Measurements from ENCODE around the gene ABRAXAS1.

ABRAXAS1 gene

GRCh38 chr4:83490876-83491450 lies 6.1 kb upstream of the ABRAXAS1 start:
- Histone ChIP-seq H3K27ac (ENCODE audit: low read depth, low read length) (no peak overlapping the region), H3K27me3 (ENCODE audit: control insufficient read depth, insufficient read depth, low read length) (no peaks in the 10 kb centered on the region), H3K36me3 (ENCODE audit: control insufficient read depth, insufficient read depth, low read length) (no peaks in the 10 kb centered on the region), H3K9ac (ENCODE audit: low read length) (no peak overlapping the region), H3K4me1 (ENCODE audit: control insufficient read depth, insufficient read depth, low read length) (no peaks in the 10 kb centered on the region), H3K4me3 (ENCODE audit: low read length) (no peak overlapping the region)

DNA sequence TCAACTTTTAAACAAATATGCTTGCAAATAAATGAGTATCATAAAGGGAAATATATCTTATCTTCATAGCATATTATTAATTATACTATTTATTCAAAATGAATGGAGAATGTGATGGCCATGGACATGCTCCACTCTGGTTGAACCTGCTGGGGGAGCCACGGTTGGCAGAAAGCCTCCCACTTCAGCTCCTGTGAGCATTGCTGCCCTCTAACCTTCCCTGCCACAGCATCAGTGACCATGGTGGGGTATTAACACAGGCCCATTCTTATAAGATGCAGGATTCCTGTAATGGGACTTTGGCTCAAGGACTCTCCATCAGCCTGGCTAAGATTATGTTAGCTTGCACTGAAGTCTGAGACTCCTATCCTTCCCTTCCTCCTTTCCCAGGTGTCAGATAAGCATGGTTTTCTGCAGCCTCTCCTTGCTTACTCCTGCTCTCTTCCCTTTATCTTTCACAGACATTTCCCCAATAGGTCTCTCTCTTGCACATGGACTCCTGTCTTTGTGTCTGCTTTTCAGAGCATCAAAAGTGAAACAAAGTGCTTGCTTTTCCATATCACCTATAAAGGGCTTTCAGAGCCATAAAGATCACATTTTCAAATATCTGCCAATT lies 4.9 kb upstream of the ABRAXAS1 start:
- no peak overlapping the region for H3K9ac ChIP-seq (ENCODE audit: low read length)
- no peak overlapping the region for H3K27ac ChIP-seq (ENCODE audit: low read depth, low read length)
- no peaks in the 10 kb centered on the region for H3K36me3 ChIP-seq (ENCODE audit: control insufficient read depth, insufficient read depth, low read length)
- H3K4me3 ChIP-seq (ENCODE audit: low read length) = no peak overlapping the region
- no peaks in the 10 kb centered on the region for H3K27me3 ChIP-seq (ENCODE audit: control insufficient read depth, insufficient read depth, low read length)
- H3K4me1 ChIP-seq (ENCODE audit: control insufficient read depth, insufficient read depth, low read length) = peaks cover 3% of the 10 kb centered on the region

DNA sequence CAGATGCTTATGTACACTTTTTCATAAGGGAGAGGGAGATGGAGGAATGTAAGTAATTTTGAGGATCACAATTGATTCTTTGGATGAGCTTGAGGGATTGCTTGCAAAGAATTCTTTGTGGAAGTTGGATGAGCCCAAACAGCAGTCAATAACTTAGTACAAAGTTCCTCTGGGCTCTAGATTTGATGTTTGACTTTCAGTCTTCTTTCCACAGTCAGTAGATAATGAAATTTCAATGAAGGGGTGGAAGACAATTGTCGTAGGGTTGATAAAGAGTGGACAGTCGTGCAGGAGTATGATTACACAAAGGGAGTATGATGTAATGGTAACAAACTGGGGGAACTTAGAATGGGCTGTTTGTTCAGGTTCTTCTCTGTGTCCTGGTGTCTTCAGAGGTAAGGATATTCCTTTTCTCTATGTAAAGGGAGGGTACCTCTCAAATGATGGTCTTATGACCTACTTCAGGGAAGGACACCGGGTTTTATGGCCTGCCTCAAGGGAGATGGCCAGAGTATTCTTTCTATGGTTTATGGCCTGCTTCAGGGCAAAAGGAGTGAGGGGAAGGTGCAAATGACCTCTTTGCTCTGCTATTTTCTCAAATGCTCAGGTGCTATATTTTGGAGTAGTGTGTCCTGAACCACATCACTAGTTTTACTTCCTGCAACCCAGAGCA lies 1.7 kb upstream of the ABRAXAS1 start:
- Histone ChIP-seq H3K27me3 (ENCODE audit: control insufficient read depth, insufficient read depth, low read length) (no peaks in the 10 kb centered on the region), H3K4me1 (ENCODE audit: control insufficient read depth, insufficient read depth, low read length) (peaks cover 7% of the 10 kb centered on the region), H3K9ac (ENCODE audit: low read length) (no peak overlapping the region), H3K4me3 (ENCODE audit: low read length) (no peak overlapping the region), H3K36me3 (ENCODE audit: control insufficient read depth, insufficient read depth, low read length) (no peaks in the 10 kb centered on the region), H3K27ac (ENCODE audit: low read depth, low read length) (no peak overlapping the region)

DNA sequence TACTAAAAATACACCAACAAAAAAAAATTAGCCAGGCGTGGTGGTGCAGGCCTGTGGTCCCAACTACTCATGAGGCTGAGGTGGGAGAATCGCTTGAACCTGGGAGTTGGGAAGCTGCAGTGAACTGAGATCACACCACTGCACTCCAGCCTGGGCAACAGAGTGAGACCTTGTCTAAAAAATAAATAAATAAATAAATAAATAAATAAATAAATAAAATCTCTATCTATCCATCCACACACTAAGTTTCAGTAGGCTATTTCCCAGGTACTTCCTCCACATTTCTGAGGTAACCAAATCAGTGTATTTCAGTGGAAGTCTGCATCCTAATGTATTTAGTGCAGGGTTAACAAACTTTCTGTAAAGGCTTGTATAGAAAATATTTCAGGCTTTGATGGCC lies 10.9 kb downstream of the ABRAXAS1 start:
- Histone ChIP-seq H3K9ac (ENCODE audit: low read length) (no peak overlapping the region), H3K36me3 (ENCODE audit: control insufficient read depth, insufficient read depth, low read length) (no peaks in the 10 kb centered on the region), H3K4me3 (ENCODE audit: low read length) (no peak overlapping the region), H3K27ac (ENCODE audit: low read depth, low read length) (no peak overlapping the region), H3K27me3 (ENCODE audit: control insufficient read depth, insufficient read depth, low read length) (no peaks in the 10 kb centered on the region), H3K4me1 (ENCODE audit: control insufficient read depth, insufficient read depth, low read length) (no peaks in the 10 kb centered on the region)

- Histone ChIP-seq H3K36me3 (ENCODE audit: control insufficient read depth, insufficient read depth, low read length) (no peaks in the 10 kb centered on the region), H3K27me3 (ENCODE audit: control insufficient read depth, insufficient read depth, low read length) (no peaks in the 10 kb centered on the region), H3K9ac (ENCODE audit: low read length) (no peak overlapping the region), H3K4me1 (ENCODE audit: control insufficient read depth, insufficient read depth, low read length) (no peaks in the 10 kb centered on the region), H3K4me3 (ENCODE audit: low read length) (no peak overlapping the region), H3K27ac (ENCODE audit: low read depth, low read length) (no peak overlapping the region)
These were observed 11.5 kb downstream of the ABRAXAS1 start for GRCh38 chr4:83473423-83473822.

DNA sequence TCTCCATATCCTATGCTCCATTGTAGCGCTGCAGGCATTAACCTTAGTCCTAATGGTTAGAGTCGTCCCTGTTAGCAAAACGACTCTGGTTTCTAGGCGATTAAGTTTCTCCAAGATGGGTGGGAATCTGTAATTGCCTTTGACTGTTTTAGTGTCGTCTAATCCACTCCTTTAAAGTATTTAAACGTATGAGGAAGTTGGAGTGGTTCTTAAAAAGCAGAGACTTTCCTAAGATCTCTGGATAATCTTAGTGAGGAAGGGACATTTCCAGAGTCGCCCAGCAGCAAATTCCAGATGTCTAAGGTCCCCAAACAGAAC lies 28.8 kb downstream of the ABRAXAS1 start:
- H3K27ac ChIP-seq (ENCODE audit: low read depth, low read length) = peak overlapping the region; percentile 98
- peaks cover 4% of the 10 kb centered on the region for H3K4me1 ChIP-seq (ENCODE audit: control insufficient read depth, insufficient read depth, low read length)
- no peaks in the 10 kb centered on the region for H3K27me3 ChIP-seq (ENCODE audit: control insufficient read depth, insufficient read depth, low read length)
- peak overlapping the region; percentile 96 for H3K4me3 ChIP-seq (ENCODE audit: low read length)
- peak overlapping the region; percentile 97 for H3K9ac ChIP-seq (ENCODE audit: low read length)
- H3K36me3 ChIP-seq (ENCODE audit: control insufficient read depth, insufficient read depth, low read length) = peaks cover 2% of the 10 kb centered on the region

GRCh38 chr4:83455281-83456183 lies 29.4 kb downstream of the ABRAXAS1 start, which contains the start of the genes HELQ and MRPS18C:
HELQ (minus strand) TSS chr4:83455823; CDS start chr4:83455693, 130 bp downstream.
MRPS18C (plus strand) TSS chr4:83456058; CDS start chr4:83456078, 20 bp downstream.
- peak within 1 kb of the TSS; percentile 97 for H3K9ac ChIP-seq (ENCODE audit: low read length)
- H3K4me3 ChIP-seq (ENCODE audit: low read length) = peak within 1 kb of the TSS; percentile 96
- H3K4me1 ChIP-seq (ENCODE audit: control insufficient read depth, insufficient read depth, low read length) = peaks cover 4% of the 10 kb centered on the region
- peak within 1 kb of the TSS; percentile 98 for H3K27ac ChIP-seq (ENCODE audit: low read depth, low read length)
- H3K36me3 ChIP-seq (ENCODE audit: control insufficient read depth, insufficient read depth, low read length) = no peaks in the 10 kb centered on the region
- H3K27me3 ChIP-seq (ENCODE audit: control insufficient read depth, insufficient read depth, low read length) = no peaks in the 10 kb centered on the region

DNA sequence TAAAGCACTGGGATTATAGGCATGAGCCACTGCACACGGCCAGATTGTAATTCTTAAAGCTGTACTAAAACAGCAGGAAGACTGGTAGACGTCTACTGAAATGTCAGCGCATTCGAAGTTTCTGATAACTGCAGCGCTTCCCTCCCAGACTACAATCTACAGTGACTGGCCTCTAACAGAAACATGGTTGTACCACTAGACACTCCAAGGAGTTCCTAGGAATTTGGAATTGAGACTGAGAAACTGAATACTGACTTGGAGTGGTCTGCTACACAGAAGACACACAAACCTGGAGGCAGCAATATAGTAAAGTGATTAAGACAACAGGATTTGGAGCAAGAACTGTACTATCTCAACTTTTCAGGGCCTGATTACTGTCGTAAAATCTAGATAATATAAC lies 30.2 kb downstream of the ABRAXAS1 start:
- no peaks in the 10 kb centered on the region for H3K36me3 ChIP-seq (ENCODE audit: control insufficient read depth, insufficient read depth, low read length)
- H3K4me1 ChIP-seq (ENCODE audit: control insufficient read depth, insufficient read depth, low read length) = peaks cover 4% of the 10 kb centered on the region
- no peak overlapping the region for H3K9ac ChIP-seq (ENCODE audit: low read length)
- H3K4me3 ChIP-seq (ENCODE audit: low read length) = peak overlapping the region; percentile 96
- no peaks in the 10 kb centered on the region for H3K27me3 ChIP-seq (ENCODE audit: control insufficient read depth, insufficient read depth, low read length)
- H3K27ac ChIP-seq (ENCODE audit: low read depth, low read length) = peak overlapping the region; percentile 98

GRCh38 chr4:83449009-83449408 lies 35.9 kb downstream of the ABRAXAS1 start:
- Histone ChIP-seq H3K27ac (ENCODE audit: low read depth, low read length) (no peak overlapping the region), H3K4me1 (ENCODE audit: control insufficient read depth, insufficient read depth, low read length) (peaks cover 1% of the 10 kb centered on the region), H3K4me3 (ENCODE audit: low read length) (no peak overlapping the region), H3K36me3 (ENCODE audit: control insufficient read depth, insufficient read depth, low read length) (no peaks in the 10 kb centered on the region), H3K9ac (ENCODE audit: low read length) (no peak overlapping the region), H3K27me3 (ENCODE audit: control insufficient read depth, insufficient read depth, low read length) (no peaks in the 10 kb centered on the region)

DNA sequence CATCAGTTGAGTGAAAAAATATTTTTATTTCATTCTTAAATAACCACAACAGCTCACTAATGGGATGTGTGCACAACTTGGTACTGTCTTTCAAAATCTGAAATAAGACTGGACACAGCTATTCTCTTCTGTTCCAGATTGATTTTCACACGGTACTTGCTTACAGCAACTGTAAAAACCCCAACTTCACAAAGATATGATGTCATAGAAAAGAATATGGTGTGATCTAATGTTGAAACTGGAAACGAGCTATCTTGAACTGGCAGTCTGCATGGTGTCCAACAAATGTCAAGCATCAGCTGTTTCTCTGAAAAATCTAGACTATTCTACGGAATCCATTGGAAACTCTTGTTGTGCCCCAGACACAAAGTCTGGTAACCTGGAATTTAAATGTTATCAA lies 44.0 kb downstream of the ABRAXAS1 start:
- no peak overlapping the region for H3K9ac ChIP-seq (ENCODE audit: low read length)
- H3K36me3 ChIP-seq (ENCODE audit: control insufficient read depth, insufficient read depth, low read length) = peaks cover 2% of the 10 kb centered on the region

DNA sequence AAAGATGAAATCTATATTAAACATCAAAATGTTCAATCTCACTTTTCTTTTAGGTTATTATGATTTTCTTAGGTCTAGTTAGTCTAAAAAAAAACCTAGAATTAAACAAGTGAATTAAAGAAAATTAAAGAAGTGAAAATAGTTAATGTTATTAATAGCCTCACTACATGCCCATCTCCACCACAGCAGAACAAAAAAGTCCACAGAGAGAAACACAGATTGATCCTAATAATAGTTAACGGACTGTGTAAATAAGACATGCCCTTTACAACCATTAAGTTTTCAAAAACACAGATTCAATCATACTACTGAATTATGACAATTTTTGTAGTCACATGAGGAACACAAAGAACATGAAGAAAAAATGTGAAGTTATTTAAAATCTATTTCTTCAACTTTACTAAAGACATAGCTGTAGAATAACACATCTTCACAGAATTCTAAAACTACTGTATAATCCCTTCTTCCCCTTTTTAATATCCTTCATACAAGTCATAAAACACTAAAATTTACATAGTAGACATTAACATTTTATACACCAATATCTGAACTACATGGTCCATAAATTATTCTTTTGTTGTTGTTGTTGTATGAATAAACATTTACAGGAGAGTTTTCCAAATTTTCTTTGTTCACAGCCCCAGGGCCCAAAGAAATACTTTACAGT lies 44.6 kb downstream of the ABRAXAS1 start:
- Histone ChIP-seq H3K36me3 (ENCODE audit: control insufficient read depth, insufficient read depth, low read length) (peaks cover 2% of the 10 kb centered on the region), H3K9ac (ENCODE audit: low read length) (no peak overlapping the region), H3K4me3 (ENCODE audit: low read length) (no peak overlapping the region), H3K27ac (ENCODE audit: low read depth, low read length) (no peak overlapping the region), H3K27me3 (ENCODE audit: control insufficient read depth, insufficient read depth, low read length) (no peaks in the 10 kb centered on the region), H3K4me1 (ENCODE audit: control insufficient read depth, insufficient read depth, low read length) (no peaks in the 10 kb centered on the region)

More for the DNA sequence above, 44.0 kb downstream of the ABRAXAS1 start:
- Histone ChIP-seq H3K27me3 (ENCODE audit: control insufficient read depth, insufficient read depth, low read length) (no peaks in the 10 kb centered on the region), H3K4me3 (ENCODE audit: low read length) (no peak overlapping the region), H3K27ac (ENCODE audit: low read depth, low read length) (no peak overlapping the region), H3K4me1 (ENCODE audit: control insufficient read depth, insufficient read depth, low read length) (no peaks in the 10 kb centered on the region)

GRCh38 chr4:83438719-83439118 lies 46.2 kb downstream of the ABRAXAS1 start:
- Histone ChIP-seq H3K9ac (ENCODE audit: low read length) (no peak overlapping the region), H3K27me3 (ENCODE audit: control insufficient read depth, insufficient read depth, low read length) (no peaks in the 10 kb centered on the region), H3K36me3 (ENCODE audit: control insufficient read depth, insufficient read depth, low read length) (peaks cover 2% of the 10 kb centered on the region), H3K4me1 (ENCODE audit: control insufficient read depth, insufficient read depth, low read length) (no peaks in the 10 kb centered on the region), H3K27ac (ENCODE audit: low read depth, low read length) (no peak overlapping the region), H3K4me3 (ENCODE audit: low read length) (no peak overlapping the region)
